ENCODE data around the gene LDB3.

LDB3 gene

DNA sequence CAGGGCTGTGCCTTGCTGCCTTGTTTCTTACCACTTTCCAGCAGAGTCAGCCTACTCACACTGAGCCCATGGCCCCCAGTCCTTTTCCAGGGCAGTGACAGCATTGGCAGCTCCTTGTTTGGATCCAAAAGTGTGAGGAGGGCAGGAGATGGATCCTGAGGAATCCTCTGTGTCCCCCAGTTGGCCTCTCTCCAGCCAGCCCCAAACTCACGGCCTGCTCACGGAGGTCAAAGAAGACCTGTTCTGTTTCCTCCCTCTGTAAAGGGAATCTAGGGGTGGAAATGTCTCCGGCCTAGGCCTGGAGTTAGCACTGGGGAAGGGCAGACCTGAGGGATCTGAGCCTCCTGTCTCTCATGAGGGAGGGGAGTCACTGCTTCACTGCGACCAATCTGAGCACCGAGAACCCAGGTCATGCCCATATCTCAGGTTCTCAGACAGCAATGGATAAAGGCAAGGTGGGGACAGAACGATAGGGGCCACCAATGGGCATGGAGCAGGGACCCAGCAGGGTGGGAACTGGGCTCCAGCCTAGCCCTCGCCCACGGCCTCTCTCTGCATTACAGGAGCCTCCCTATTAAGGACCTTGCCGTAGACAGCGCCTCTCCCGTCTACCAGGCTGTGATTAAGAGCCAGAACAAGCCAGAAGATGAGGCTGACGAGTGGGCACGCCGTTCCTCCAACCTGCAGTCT, 23.2 kb downstream of the LDB3 start:
- no peaks in the 10 kb centered on the region for H3K4me1 ChIP-seq
- no peak overlapping the region for H3K4me3 ChIP-seq
- DNase-seq (ENCODE audit: low spot score in 2 of 2): no peak
- in situ Hi-C loops (cut with MboI; ENCODE audit: low sequenced_read_pairs): no loop called here
- no peaks in the 10 kb centered on the region for H3K27me3 ChIP-seq (ENCODE audit: low read depth)
- H3K36me3 ChIP-seq (replicated peaks): no peaks in the 10 kb centered on the region
- H3K9me3 ChIP-seq: no peaks in the 10 kb centered on the region

DNA sequence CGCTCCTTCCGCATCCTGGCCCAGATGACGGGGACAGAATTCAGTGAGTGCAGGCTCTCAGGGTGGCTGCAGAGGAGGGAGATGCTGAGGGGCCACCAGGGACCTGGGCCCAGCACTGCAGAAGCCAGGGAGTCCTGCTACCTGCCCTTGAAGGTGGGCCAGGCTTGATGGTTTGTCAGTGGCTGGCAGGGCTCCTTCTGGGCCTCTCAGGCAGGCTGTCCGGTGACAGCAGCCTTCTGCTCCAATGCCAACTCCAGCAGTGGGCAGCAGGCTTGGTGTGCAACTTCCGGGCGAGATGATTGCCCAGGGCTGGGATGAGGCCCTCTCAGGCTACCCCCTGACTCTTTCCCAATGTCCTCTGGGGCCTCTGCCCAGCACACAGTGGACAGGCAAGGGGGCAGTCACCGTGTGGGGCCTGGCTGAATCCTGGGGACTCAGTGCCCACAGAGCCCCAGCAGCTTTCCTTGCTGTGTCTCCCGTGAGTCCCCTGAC, 23.8 kb downstream of the LDB3 start:
- no peak overlapping the region for H3K4me3 ChIP-seq
- H3K27me3 ChIP-seq (ENCODE audit: low read depth): no peaks in the 10 kb centered on the region
- in situ Hi-C loops (cut with MboI; ENCODE audit: low sequenced_read_pairs): no loop called here
- H3K4me1 ChIP-seq: no peaks in the 10 kb centered on the region
- H3K36me3 ChIP-seq (replicated peaks): no peaks in the 10 kb centered on the region
- no peaks in the 10 kb centered on the region for H3K9me3 ChIP-seq
- no peak for DNase-seq (ENCODE audit: low spot score in 2 of 2)

DNA sequence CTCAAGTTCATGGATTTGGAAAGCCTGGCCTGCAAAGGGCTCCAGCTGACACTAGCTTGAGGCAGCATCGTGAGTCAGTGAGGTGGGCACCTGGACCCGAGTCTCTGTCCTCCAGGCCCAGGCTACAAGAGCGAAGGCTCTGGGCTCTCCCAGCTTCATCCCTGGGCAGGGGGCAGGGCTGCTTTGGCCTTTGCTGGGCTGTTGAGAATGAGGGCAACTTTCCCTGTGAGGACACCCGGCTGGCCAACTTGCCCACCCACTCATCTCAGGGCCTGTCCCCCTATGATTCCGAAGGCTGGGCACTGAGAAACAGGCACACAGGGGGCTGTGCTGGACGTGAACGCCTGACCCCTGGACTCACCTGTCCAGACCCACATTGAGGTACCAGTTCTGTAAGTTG, 24.4 kb downstream of the LDB3 start:
- no peaks in the 10 kb centered on the region for H3K36me3 ChIP-seq (replicated peaks)
- no peaks in the 10 kb centered on the region for H3K27me3 ChIP-seq (ENCODE audit: low read depth)
- no peaks in the 10 kb centered on the region for H3K4me1 ChIP-seq
- H3K4me3 ChIP-seq: no peak overlapping the region
- no peak for DNase-seq (ENCODE audit: low spot score in 2 of 2)
- H3K9me3 ChIP-seq: no peaks in the 10 kb centered on the region
- in situ Hi-C loops (cut with MboI; ENCODE audit: low sequenced_read_pairs): no loop called here

DNA sequence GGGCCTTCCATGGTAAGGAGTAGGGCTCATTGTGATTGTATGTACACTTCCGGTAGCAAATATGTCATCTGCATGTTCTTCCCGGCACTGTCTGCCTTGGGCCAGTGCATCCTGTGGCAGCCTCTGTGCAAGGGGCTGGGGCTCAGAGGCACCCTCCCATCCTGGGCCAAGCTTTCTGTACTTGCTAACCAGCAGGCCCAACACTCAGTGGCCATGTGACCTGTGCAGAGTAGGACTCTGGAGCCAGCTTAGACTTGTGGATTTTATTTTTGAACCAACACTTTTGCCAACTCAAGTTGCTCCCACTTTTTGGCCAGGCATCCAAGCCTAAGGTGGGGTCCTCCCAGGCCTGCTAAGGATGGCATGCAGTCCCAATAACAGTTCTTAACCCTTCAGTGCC, 25.0 kb downstream of the LDB3 start:
- Histone ChIP-seq H3K9me3 (no peaks in the 10 kb centered on the region), H3K4me1 (no peaks in the 10 kb centered on the region), H3K4me3 (no peak overlapping the region), H3K27me3 (ENCODE audit: low read depth) (no peaks in the 10 kb centered on the region), H3K36me3 (replicated peaks) (no peaks in the 10 kb centered on the region)
- in situ Hi-C loops (cut with MboI; ENCODE audit: low sequenced_read_pairs): no loop called here
- no peak for DNase-seq (ENCODE audit: low spot score in 2 of 2)

DNA sequence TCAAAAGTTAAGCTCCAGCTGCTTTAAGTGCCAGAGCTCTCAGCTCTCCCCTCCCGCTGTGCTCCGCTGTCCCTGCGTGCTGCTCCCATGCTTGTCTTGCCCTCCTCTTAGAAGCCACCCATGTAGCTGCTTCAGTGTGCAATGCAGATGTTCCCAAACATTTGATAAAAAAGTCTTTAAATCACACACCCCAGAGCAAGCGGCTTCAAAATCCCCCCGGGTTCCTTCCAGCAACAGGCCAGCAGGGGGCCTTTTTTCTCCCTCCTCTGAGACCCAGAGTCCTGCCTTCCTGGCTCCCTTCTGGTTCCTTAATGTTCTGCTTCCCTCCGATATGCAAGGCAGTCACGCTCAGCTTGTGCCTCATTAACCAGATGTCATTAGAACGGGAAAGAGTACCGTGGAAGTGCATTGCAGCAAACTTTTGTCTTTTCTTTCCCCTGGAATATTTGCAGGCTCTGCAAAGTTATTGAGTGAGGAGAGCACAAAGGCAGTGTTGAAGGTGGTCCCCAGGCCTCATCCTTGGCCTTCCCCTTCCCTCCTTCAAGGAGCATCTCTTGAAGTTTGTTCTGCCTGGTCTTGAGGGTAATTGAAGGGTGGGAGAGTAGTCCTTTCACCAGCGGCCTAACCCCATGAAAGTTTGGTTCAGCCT, 25.5 kb downstream of the LDB3 start:
- H3K4me1 ChIP-seq: no peaks in the 10 kb centered on the region
- H3K27me3 ChIP-seq (ENCODE audit: low read depth): no peaks in the 10 kb centered on the region
- in situ Hi-C loops (cut with MboI; ENCODE audit: low sequenced_read_pairs): no loop called here
- H3K36me3 ChIP-seq (replicated peaks): no peaks in the 10 kb centered on the region
- DNase-seq (ENCODE audit: low spot score in 2 of 2): peak; percentile 64 to 80
- H3K9me3 ChIP-seq: no peaks in the 10 kb centered on the region
- no peak overlapping the region for H3K4me3 ChIP-seq

DNA sequence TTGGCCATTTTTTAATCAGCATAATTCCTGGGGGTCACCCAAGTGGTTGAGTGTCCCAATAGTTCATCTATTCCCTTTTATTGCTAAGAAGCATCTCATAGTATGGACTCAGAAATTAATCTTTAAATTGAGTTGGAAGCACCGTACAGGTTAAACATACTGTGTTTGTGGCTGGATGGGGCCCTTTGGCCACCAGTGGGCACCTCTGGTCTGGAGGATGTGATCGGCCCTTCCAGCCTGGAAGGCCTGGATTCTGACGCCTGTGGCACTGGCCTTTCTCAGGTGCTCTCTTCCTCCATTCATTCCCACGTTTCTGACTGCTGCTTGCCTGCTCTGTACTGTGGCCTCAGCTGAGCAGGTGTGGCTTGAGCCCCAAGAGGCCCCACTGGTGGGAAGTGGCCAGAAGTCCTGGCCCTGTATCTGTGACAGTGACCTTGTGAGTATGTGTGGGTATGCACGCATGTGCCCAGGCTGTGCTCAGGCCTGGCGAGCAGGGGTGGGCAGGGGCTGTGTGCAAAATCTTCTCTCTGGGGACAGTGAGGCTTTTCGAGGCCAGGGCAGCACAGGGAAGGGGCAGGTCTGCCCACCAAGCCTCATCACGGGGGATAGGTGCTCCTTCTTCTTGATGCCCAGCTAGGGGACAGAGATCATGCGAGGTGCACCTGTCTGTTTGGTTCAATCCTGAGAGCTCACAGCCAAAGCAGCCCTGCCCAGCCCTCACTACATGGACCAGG, 30.1 kb downstream of the LDB3 start:
- Histone ChIP-seq H3K4me1 (no peaks in the 10 kb centered on the region), H3K36me3 (replicated peaks) (no peaks in the 10 kb centered on the region)
- in situ Hi-C loops (cut with MboI; ENCODE audit: low sequenced_read_pairs): no loop called here

DNA sequence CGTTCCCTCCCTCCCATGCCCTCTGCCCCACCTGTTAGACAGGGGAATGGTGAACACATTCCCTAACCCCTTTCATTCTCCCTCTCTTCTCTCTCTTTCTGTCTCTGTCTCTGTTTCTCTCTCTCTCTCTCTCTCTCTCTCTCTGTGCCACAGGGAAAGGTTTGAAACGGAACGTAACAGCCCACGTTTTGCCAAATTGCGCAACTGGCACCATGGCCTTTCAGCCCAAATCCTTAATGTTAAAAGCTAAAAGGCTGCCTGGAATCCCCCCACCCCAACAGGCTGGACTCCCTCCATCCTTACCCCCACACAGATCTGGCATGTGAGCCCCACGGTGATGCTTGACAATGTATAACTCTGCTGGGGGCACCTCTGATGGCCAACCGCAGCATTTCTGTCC, 30.8 kb downstream of the LDB3 start:
- no peaks in the 10 kb centered on the region for H3K36me3 ChIP-seq (replicated peaks)
- in situ Hi-C loops (cut with MboI; ENCODE audit: low sequenced_read_pairs): no loop called here
- no peaks in the 10 kb centered on the region for H3K27me3 ChIP-seq (ENCODE audit: low read depth)
- no peaks in the 10 kb centered on the region for H3K9me3 ChIP-seq
- DNase-seq (ENCODE audit: low spot score in 2 of 2): no peak
- H3K4me1 ChIP-seq: no peaks in the 10 kb centered on the region
- H3K4me3 ChIP-seq: no peak overlapping the region

More for the DNA sequence above, 30.1 kb downstream of the LDB3 start:
- H3K4me3 ChIP-seq: no peak overlapping the region
- no peaks in the 10 kb centered on the region for H3K27me3 ChIP-seq (ENCODE audit: low read depth)
- DNase-seq (ENCODE audit: low spot score in 2 of 2): no peak
- H3K9me3 ChIP-seq: no peaks in the 10 kb centered on the region

DNA sequence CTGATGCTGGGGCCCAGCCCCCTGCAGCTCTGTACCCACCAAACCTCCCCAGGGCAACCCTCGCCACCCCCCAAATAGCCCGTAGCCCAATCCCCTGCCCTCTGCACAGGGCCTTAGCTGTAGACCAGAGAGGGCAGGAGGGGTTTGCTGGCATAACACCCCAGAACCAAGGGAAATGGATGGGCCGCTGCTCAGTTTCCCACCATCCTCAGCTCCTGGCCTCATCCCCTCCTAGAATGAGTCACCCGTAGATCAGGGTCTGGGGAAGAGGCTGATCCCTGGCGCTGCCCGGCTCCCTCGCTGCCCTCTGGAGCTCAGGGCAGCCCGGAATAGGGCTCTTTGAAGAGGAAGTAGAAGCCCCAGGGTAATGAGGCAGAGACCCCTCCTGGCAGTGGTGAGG, 31.2 kb downstream of the LDB3 start:
- no peak for DNase-seq (ENCODE audit: low spot score in 2 of 2)
- in situ Hi-C loops (cut with MboI; ENCODE audit: low sequenced_read_pairs): no loop called here
- no peaks in the 10 kb centered on the region for H3K27me3 ChIP-seq (ENCODE audit: low read depth)

DNA sequence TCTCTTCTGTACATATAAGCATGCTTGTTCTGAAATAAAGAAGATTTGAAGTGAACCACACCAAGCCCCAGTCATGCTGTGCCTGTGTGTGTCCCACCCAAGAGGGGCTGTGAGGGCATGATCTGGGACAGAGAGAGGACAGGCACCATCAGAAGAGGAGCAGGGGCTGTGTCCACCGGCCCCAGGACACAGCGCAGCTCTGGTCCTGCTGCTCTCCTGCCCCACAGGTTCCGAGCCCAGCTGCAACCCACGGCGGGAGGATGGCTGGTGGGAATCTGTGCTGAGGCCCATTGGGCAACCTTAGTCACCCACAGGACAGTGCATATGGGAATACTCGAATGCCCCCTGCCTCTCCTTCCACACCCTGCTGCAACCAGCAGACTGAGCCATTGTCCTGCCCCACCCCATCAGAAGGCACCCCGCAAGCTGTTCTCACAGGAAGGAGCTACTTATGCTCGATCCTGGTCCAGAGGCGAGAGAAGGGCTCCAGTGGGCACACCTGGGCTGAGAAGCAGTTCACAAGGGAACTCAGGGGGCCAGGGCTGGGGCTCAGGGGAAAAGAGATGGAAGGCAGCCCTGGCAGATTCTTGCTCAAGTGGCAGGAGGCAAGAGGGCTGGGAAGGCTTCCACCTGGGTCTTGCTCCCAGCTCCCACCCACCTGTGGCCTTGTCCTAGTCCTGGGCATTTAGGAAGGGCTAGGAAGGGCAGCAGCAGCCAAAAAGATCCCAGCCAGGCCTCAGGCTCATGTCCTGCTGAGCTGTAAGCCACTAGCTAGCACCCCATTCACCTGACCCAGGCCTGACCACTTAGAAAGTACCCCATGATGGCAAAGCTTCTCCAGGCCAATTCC, 31.9 kb downstream of the LDB3 start:
- in situ Hi-C loops (cut with MboI; ENCODE audit: low sequenced_read_pairs): no loop called here
- DNase-seq (ENCODE audit: low spot score in 2 of 2): no peak
- no peaks in the 10 kb centered on the region for H3K36me3 ChIP-seq (replicated peaks)
- no peaks in the 10 kb centered on the region for H3K9me3 ChIP-seq
- H3K4me1 ChIP-seq: peaks cover 5% of the 10 kb centered on the region
- no peak overlapping the region for H3K4me3 ChIP-seq
- H3K27me3 ChIP-seq (ENCODE audit: low read depth): no peaks in the 10 kb centered on the region

More for the DNA sequence above, 31.2 kb downstream of the LDB3 start:
- H3K4me3 ChIP-seq: no peak overlapping the region
- H3K36me3 ChIP-seq (replicated peaks): no peaks in the 10 kb centered on the region
- H3K9me3 ChIP-seq: no peaks in the 10 kb centered on the region
- H3K4me1 ChIP-seq: no peaks in the 10 kb centered on the region

DNA sequence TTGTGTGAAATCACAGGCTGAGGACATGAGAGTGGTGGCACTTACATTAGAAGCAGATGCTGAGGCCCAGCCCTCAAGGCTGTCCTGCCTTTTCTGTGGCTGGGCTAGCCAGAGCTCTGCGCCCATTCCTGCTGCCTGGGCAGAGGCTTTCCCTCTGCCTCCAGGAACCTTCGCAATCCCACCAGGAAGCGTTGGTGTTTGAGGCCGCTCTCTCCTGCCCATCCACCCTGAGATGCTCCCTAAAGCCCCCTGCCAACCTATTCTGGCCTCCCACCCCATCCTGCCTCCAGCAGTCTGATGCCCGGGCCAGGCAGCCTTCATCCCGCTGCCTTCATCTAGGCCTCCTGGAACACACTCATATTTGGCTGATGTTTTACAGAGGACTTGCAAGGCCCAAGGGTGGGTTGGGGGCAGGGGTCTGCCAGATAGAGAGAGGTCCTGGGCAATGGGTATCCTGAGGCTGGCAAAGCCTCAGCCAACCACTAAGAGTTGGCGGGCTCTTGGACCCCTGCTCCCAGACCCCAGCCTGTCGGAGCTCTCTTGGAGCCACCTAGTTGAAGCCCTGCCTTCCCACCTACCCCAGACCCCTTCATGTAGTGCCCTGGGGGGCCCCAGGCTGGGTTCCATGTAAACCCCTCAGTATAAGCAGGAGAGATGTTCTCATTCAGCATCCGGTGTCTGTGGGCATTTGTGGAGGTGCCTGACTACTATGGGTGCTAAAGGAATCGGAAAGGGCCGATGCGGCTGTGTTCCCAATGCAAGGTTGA, 32.7 kb downstream of the LDB3 start:
- Histone ChIP-seq H3K27me3 (ENCODE audit: low read depth) (no peaks in the 10 kb centered on the region), H3K4me1 (peaks cover 5% of the 10 kb centered on the region), H3K4me3 (no peak overlapping the region), H3K9me3 (no peaks in the 10 kb centered on the region), H3K36me3 (replicated peaks) (no peaks in the 10 kb centered on the region)
- DNase-seq (ENCODE audit: low spot score in 2 of 2): no peak
- in situ Hi-C loops (cut with MboI; ENCODE audit: low sequenced_read_pairs): no loop called here

DNA sequence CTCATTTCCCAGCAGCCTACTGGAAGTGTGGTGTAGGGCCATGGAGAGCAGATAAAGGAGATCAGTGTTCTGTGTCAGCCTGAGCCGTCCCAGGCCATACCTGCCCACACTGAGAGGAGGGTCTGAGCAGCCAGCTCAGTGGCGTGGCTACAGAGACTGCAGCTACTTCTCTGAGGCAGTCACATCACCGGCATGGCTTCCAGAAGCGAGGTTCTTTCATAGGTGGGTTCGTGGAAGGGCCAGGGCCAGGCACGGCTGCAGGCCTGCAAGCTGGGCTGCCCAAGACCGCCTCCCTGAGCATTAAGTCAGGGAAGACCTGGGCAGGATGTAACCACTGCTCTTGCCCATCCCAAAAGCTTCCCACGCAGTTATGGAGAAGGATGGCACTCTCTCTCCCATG, 34.9 kb downstream of the LDB3 start:
- H3K4me1 ChIP-seq: peaks cover 5% of the 10 kb centered on the region
- no peak for DNase-seq (ENCODE audit: low spot score in 2 of 2)
- no peak overlapping the region for H3K4me3 ChIP-seq
- in situ Hi-C loops (cut with MboI; ENCODE audit: low sequenced_read_pairs): no loop called here
- no peaks in the 10 kb centered on the region for H3K36me3 ChIP-seq (replicated peaks)
- H3K27me3 ChIP-seq (ENCODE audit: low read depth): no peaks in the 10 kb centered on the region
- H3K9me3 ChIP-seq: no peaks in the 10 kb centered on the region

DNA sequence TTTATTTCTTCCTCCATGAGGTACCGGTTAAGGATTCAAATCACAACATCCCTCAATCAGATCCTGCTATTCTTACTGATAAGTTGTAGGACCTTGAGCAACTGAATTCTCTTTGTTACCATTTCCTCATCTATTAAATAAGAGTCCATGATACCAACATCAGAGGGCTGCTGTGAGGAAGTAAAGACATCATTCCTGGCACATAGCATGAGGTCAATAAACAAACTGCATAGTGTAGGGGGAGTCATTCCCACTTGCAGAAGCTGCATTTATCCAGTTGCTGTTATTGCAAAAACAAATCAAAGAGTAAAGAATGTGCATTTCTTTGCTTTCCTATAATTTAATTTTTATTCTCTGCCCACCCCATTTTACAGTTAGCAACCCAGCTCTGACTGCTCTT, 36.8 kb downstream of the LDB3 start:
- in situ Hi-C loops (cut with MboI; ENCODE audit: low sequenced_read_pairs): loop anchor here (5.0 kb wide), 1 partner anchor 192 kb away; no protein-coding TSS in a partner anchor

DNA sequence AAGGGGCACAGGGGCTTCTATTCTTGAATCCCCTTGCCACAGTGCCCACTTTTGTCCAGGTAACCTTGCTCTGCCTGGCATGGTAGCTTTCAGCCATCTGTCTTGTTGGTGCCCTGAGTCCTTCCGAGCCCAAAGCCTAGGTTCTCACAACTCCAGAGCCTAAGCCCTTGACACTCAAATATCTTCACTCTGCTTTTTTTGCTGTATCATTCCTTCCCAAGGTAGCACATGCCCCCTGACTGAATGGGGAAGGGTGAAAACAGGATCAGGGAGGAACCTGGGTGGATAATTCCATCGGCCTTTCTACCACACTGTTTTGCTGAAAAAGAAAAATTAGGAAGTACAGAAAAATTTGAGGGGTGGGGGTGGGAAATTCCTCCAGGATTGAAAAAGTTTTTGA, 37.6 kb downstream of the LDB3 start:
- no peaks in the 10 kb centered on the region for H3K36me3 ChIP-seq (replicated peaks)
- no peak for DNase-seq (ENCODE audit: low spot score in 2 of 2)
- no peak overlapping the region for H3K4me3 ChIP-seq
- no peaks in the 10 kb centered on the region for H3K27me3 ChIP-seq (ENCODE audit: low read depth)
- H3K4me1 ChIP-seq: peaks cover 7% of the 10 kb centered on the region
- in situ Hi-C loops (cut with MboI; ENCODE audit: low sequenced_read_pairs): loop anchor here (5.0 kb wide), 1 partner anchor 191 kb away; no protein-coding TSS in a partner anchor
- no peaks in the 10 kb centered on the region for H3K9me3 ChIP-seq

More for the DNA sequence above, 36.8 kb downstream of the LDB3 start:
- Histone ChIP-seq H3K4me3 (no peak overlapping the region), H3K9me3 (no peaks in the 10 kb centered on the region), H3K27me3 (ENCODE audit: low read depth) (no peaks in the 10 kb centered on the region), H3K4me1 (peaks cover 5% of the 10 kb centered on the region), H3K36me3 (replicated peaks) (no peaks in the 10 kb centered on the region)
- no peak for DNase-seq (ENCODE audit: low spot score in 2 of 2)

Data from HAP-1 (cell line).